ENCODE data around the gene PRKCB.
"Not testable (repeated sequence)": the region's sequence is repeated elsewhere in the genome, so short reads cannot be mapped to it uniquely, and the experiment has no call there.

PRKCB gene

GRCh38 chr16:24188751-24189318 is 353.1 kb downstream of the PRKCB start:
- no peak for DNase-seq

GRCh38 chr16:24189941-24190340 is 354.2 kb downstream of the PRKCB start:
- DNase-seq = no peak

- DNase-seq = no peak
Observed at GRCh38 chr16:24191876-24192402, 356.2 kb downstream of the PRKCB start.

GRCh38 chr16:24195221-24195620 is 359.4 kb downstream of the PRKCB start:
- no peak for DNase-seq

- no peak for DNase-seq
Observed at GRCh38 chr16:24198807-24199533, 363.2 kb downstream of the PRKCB start.

- no peak for DNase-seq
Observed at GRCh38 chr16:24203675-24204074, 367.9 kb downstream of the PRKCB start.

- DNase-seq = no peak
Observed at GRCh38 chr16:24204150-24204665, 368.4 kb downstream of the PRKCB start.

- DNase-seq = no peak
Observed at GRCh38 chr16:24206926-24207325, 371.1 kb downstream of the PRKCB start.

GRCh38 chr16:24208710-24209109 is 372.9 kb downstream of the PRKCB start:
- peak; percentile 95 for DNase-seq

- DNase-seq = no peak
Observed at GRCh38 chr16:24214992-24215391, 379.2 kb downstream of the PRKCB start.

GRCh38 chr16:24216961-24217360 is 381.2 kb downstream of the PRKCB start:
- no peak for DNase-seq

- no peak for DNase-seq
Observed at GRCh38 chr16:24217461-24217860, 381.7 kb downstream of the PRKCB start.

- no peak for DNase-seq
Observed at GRCh38 chr16:24218299-24218698, 382.5 kb downstream of the PRKCB start.

- no peak for DNase-seq
Observed at GRCh38 chr16:24221219-24221618, 385.4 kb downstream of the PRKCB start.

GRCh38 chr16:24228514-24228913 is 392.7 kb downstream of the PRKCB start:
- DNase-seq = no peak

GRCh38 chr16:24232936-24233335 is 397.2 kb downstream of the PRKCB start:
- DNase-seq = no peak

GRCh38 chr16:24234737-24235136 is 399.0 kb downstream of the PRKCB start:
- no peak for DNase-seq

GRCh38 chr16:24235806-24236205 is 400.0 kb downstream of the PRKCB start:
- DNase-seq = no peak

- DNase-seq = not testable (repeated sequence)
Observed at GRCh38 chr16:24238846-24239245, 403.1 kb downstream of the PRKCB start.

- DNase-seq = no peak
Observed at GRCh38 chr16:24246911-24247607, 411.3 kb downstream of the PRKCB start.

- peak; percentile 75 for DNase-seq
Observed at GRCh38 chr16:24253192-24253591, 417.4 kb downstream of the PRKCB start.

- DNase-seq = peak; percentile 89
Observed at GRCh38 chr16:24255456-24256371, 419.9 kb downstream of the PRKCB start, which contains the start of gene CACNG3. Gene CACNG3 (plus strand): TSS chr16:24256335. CDS start chr16:24256755, 420 bp downstream.
